Omental fat pad (tissue), 4 donors: Measurements from ENCODE around the gene KDM5C. TPM values are rescaled to one million over a fixed set of nuclear protein-coding genes. Genes with fewer than 3 reads are reported as not detected.

Source experiments
- ATAC-seq: fragments of 150-250 bp; one replicate; pipeline ENCODE4 v1.9.1; 2016; ENCODE audit warnings: mild to moderate bottlenecking, moderate library complexity; ENCODE audit not compliant: low FRiP score
- DNase-seq: peaks from one replicate; pipeline ENCODE4 v3.0.0-alpha.2; 2019; ENCODE audit warnings: low spot score
- total RNA-seq, 4 donors: library from RNA; depleted of rRNA; stranded (reverse); fragments of >200 nt; gene quantifications; one replicate each; pipeline ENCODE4 v1.1.0, GENCODE V29; 2016
- TF ChIP-seq, protein P1 (sequence below), 3 donors: fragments of 450-650 bp; IDR thresholded peaks; one replicate each; pipeline ENCODE4 v1.5.1; 2016 to 2017; ENCODE audit warnings: antibody characterized with exemption in 3 of 3, mild to moderate bottlenecking in 3 of 3, moderate library complexity in 2 of 3

KDM5C gene
- total RNA-seq: 100 to 1,000 TPM in 2 of 4 donors, 10 to 100 TPM in 2; 74.9 to 101 (median 93.1) TPM

GRCh38 chrX:53224860-53225797 is at the start of gene KDM5C:
Gene KDM5C, minus strand, starts transcription at chrX:53225207. Its CDS starts 318 bp downstream, at chrX:53224889.
- DNase-seq (peak; percentile 78), ATAC-seq (peak; percentile 87)
- TF ChIP-seq, protein P1, sequence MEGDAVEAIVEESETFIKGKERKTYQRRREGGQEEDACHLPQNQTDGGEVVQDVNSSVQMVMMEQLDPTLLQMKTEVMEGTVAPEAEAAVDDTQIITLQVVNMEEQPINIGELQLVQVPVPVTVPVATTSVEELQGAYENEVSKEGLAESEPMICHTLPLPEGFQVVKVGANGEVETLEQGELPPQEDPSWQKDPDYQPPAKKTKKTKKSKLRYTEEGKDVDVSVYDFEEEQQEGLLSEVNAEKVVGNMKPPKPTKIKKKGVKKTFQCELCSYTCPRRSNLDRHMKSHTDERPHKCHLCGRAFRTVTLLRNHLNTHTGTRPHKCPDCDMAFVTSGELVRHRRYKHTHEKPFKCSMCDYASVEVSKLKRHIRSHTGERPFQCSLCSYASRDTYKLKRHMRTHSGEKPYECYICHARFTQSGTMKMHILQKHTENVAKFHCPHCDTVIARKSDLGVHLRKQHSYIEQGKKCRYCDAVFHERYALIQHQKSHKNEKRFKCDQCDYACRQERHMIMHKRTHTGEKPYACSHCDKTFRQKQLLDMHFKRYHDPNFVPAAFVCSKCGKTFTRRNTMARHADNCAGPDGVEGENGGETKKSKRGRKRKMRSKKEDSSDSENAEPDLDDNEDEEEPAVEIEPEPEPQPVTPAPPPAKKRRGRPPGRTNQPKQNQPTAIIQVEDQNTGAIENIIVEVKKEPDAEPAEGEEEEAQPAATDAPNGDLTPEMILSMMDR (IDR thresholded peaks at IDR 0.05): no peak

DNA sequence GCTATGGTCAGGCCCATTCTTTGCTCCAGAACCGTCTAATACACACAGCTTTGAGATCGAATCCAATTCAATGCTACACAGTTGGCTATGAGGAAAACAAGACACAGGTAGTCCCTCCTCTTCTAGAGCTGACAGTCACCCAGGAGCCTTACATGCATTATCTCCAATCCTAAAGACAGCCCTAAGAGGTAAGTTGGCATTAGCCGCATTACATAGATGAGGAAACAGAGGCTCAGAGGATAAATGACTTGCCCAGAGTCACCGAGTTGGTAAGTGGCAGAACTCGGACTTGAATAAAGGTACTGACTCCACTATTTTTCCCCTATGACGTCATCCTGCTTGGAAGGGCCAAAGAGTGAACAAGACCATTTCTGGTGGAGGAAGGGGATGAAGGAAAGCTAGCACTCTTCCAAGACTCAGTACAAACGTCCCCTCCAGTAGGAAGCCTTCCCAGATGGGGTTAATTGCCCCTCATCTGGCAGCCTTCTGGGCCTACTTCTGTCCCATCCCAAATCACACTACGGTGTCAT is 47.9 kb upstream of the KDM5C start:
- DNase-seq (no peak), ATAC-seq (no peak)
- TF ChIP-seq, protein P1 (IDR thresholded peaks at IDR 0.05): no peak

DNA sequence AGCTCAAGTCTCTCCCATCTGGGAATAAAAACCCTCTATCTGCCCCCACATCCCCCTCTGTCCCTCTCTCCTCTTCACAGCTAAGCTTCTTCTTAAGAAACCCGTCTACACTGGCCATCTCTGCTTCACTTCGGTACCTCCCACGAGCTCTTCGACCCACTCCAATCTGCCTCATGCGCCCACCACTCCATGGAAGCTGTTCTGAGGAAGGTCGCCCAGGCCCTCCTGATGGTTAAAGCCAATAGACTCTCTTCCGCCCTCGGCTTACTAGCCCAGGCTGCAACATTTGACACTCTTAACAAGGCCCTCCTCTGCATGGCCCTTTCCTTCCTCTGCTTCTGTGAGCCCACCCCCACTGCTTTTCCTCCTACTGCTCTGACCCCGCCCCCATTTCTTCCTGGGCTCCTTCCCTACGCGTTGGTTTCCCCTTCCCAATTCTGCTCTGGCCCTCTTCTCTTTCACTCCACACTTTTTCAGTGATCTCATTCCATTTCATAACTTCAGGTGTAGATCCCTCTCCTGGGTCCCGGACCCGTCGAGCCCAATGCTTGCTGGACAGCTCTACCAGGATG is 44.6 kb upstream of the KDM5C start:
- TF ChIP-seq, protein P1 (IDR thresholded peaks at IDR 0.05): no peak
- no peak for DNase-seq
- ATAC-seq: no peak

GRCh38 chrX:53268173-53268572 is 43.2 kb upstream of the KDM5C start:
- ATAC-seq: no peak
- TF ChIP-seq, protein P1 (IDR thresholded peaks at IDR 0.05): no peak

GRCh38 chrX:53266914-53267313 is 41.9 kb upstream of the KDM5C start:
- ATAC-seq: no peak
- TF ChIP-seq, protein P1 (IDR thresholded peaks at IDR 0.05): no peak

More at GRCh38 chrX:53268173-53268572, 43.2 kb upstream of the KDM5C start:
- no peak for DNase-seq

GRCh38 chrX:53265771-53266574 is 41.0 kb upstream of the KDM5C start:
- DNase-seq (no peak), ATAC-seq (no peak)
- TF ChIP-seq, protein P1 (IDR thresholded peaks at IDR 0.05): no peak

More at GRCh38 chrX:53266914-53267313, 41.9 kb upstream of the KDM5C start:
- DNase-seq: no peak
